Astrocyte (in vitro differentiated cells and primary cell): Measurements from ENCODE around the gene KPNA6. TPM values are rescaled to one million over a fixed set of nuclear protein-coding genes. Genes with fewer than 3 reads are reported as not detected.
"Not testable (repeated sequence)": the region's sequence is repeated elsewhere in the genome, so short reads cannot be mapped to it uniquely, and the experiment has no call there.

Experiments used
- DNase-seq: peaks from one replicate; pipeline ENCODE4 v3.0.0-alpha.2; 2010; ENCODE audit warnings: low read depth
- FAIRE-seq: peaks from 2 replicates; lab custom pipeline; 2011; peaks lifted over from hg19 to GRCh38; lab: Jason Lieb, UNC
- H2AFZ ChIP-seq: 2 replicates; pipeline ENCODE4 v1.6.0; 2012; ENCODE audit warnings: low read depth, low read length, inconsistent platforms
- H3K27ac ChIP-seq: 2 replicates; pipeline ENCODE4 v1.5.1; 2011; ENCODE audit warnings: low read depth, low read length, inconsistent platforms
- H3K27me3 ChIP-seq: 2 replicates; pipeline ENCODE4 v1.6.0; 2011; ENCODE audit warnings: low read length, inconsistent platforms; ENCODE audit not compliant: insufficient read depth
- H3K36me3 ChIP-seq: 2 replicates; pipeline ENCODE4 v1.5.1; 2011; ENCODE audit warnings: low read length, inconsistent platforms; ENCODE audit not compliant: insufficient read depth
- H3K4me1 ChIP-seq: 2 replicates; pipeline ENCODE4 v1.5.1; 2011; ENCODE audit warnings: low read length, inconsistent platforms; ENCODE audit not compliant: insufficient read depth
- H3K4me2 ChIP-seq: 2 replicates; pipeline ENCODE4 v1.6.0; 2012; ENCODE audit warnings: low read length, inconsistent platforms
- H3K4me3 ChIP-seq: 2 replicates; pipeline ENCODE4 v1.5.1; 2011; ENCODE audit warnings: low read depth, mild to moderate bottlenecking, low read length, inconsistent platforms; ENCODE audit not compliant: insufficient read depth
- H3K79me2 ChIP-seq: 2 replicates; pipeline ENCODE4 v1.6.0; 2012; ENCODE audit warnings: mild to moderate bottlenecking, low read length, inconsistent platforms; ENCODE audit not compliant: insufficient read depth
- H3K9ac ChIP-seq: 2 replicates; pipeline ENCODE4 v1.6.0; 2012; ENCODE audit warnings: mild to moderate bottlenecking, low read length, inconsistent platforms
- H3K9me3 ChIP-seq: 2 replicates; pipeline ENCODE4 v1.5.1; 2012; ENCODE audit warnings: low read depth, mild to moderate bottlenecking, low read length, inconsistent platforms; ENCODE audit not compliant: insufficient read depth
- H4K20me1 ChIP-seq: 2 replicates; pipeline ENCODE4 v1.6.0; 2012; ENCODE audit warnings: low read length, inconsistent platforms; ENCODE audit not compliant: insufficient read depth
- H3K27ac Mint-ChIP-seq: one replicate; pipeline ENCODE4 v1.8.0; 2021; ENCODE audit warnings: mild to moderate bottlenecking, mixed read lengths; ENCODE audit not compliant: unreplicated experiment
- H3K27me3 Mint-ChIP-seq: one replicate; pipeline ENCODE4 v1.8.0; 2021; ENCODE audit warnings: low read depth, mixed read lengths; ENCODE audit not compliant: unreplicated experiment
- H3K36me3 Mint-ChIP-seq: one replicate; pipeline ENCODE4 v1.8.0; 2021; ENCODE audit warnings: low read depth, mixed read lengths; ENCODE audit not compliant: unreplicated experiment
- H3K4me1 Mint-ChIP-seq: one replicate; pipeline ENCODE4 v1.8.0; 2021; ENCODE audit warnings: low read depth, mixed read lengths; ENCODE audit not compliant: unreplicated experiment
- H3K4me3 Mint-ChIP-seq: one replicate; pipeline ENCODE4 v1.8.0; 2021; ENCODE audit warnings: mild to moderate bottlenecking, moderate library complexity, mixed read lengths; ENCODE audit not compliant: unreplicated experiment
- H3K9me3 Mint-ChIP-seq: one replicate; pipeline ENCODE4 v1.8.0; 2021; ENCODE audit warnings: mild to moderate bottlenecking, mixed read lengths; ENCODE audit not compliant: unreplicated experiment
- CTCF ChIP-seq: IDR thresholded peaks from 2 replicates; pipeline ENCODE4 v1.5.1; 2011; ENCODE audit warnings: low read depth, mild to moderate bottlenecking, inconsistent platforms, low read length, moderate library complexity; ENCODE audit not compliant: insufficient read depth
- EZH2 ChIP-seq: IDR thresholded peaks from 2 replicates; pipeline ENCODE4 v1.6.1; 2012; ENCODE audit warnings: mild to moderate bottlenecking, low read length, inconsistent platforms; ENCODE audit not compliant: insufficient read depth
- total RNA-seq: library from RNA; stranded (reverse); gene quantifications from 2 replicates; pipeline ENCODE4 v1.2.1, GENCODE V29; 2021

KPNA6 gene
- total RNA-seq, 1 donor from 2014 or later, result 122 TPM

- peaks cover 31% of the 10 kb centered on the region for H3K36me3 Mint-ChIP-seq
- Histone ChIP-seq H3K27me3 (no peaks in the 10 kb centered on the region), H3K9me3 (no peaks in the 10 kb centered on the region), H3K36me3 (peaks cover 36% of the 10 kb centered on the region), H3K4me1 (peaks cover 26% of the 10 kb centered on the region), H4K20me1 (peaks cover 39% of the 10 kb centered on the region), H3K4me2 (peak overlapping the region; percentile 77), H3K79me2 (no peaks in the 10 kb centered on the region), H3K9ac (peak overlapping the region; percentile 70), H2AFZ (no peak overlapping the region), H3K4me3 (no peak overlapping the region), H3K27ac (peak overlapping the region; percentile 84)
- H3K27ac Mint-ChIP-seq, result peak overlapping the region; percentile 92
- peaks cover 24% of the 10 kb centered on the region for H3K4me1 Mint-ChIP-seq
- no peak overlapping the region for H3K4me3 Mint-ChIP-seq
- peak; percentile 23 for DNase-seq
- H3K9me3 Mint-ChIP-seq, result no peaks in the 10 kb centered on the region
- TF ChIP-seq EZH2, result no peak
- TF ChIP-seq CTCF, result no peak
- no peak for FAIRE-seq
- H3K27me3 Mint-ChIP-seq, result no peaks in the 10 kb centered on the region
Observed at GRCh38 chr1:32062867-32063230, 45.0 kb upstream of the KPNA6 start.

GRCh38 chr1:32063261-32063681 lies 44.6 kb upstream of the KPNA6 start:
- Histone ChIP-seq H3K27me3 (no peaks in the 10 kb centered on the region), H3K9ac (peak overlapping the region; percentile 70), H3K79me2 (no peaks in the 10 kb centered on the region), H3K4me1 (peaks cover 29% of the 10 kb centered on the region), H3K27ac (peak overlapping the region; percentile 84), H3K9me3 (no peaks in the 10 kb centered on the region), H3K36me3 (peaks cover 32% of the 10 kb centered on the region), H3K4me2 (peak overlapping the region; percentile 77), H4K20me1 (peaks cover 35% of the 10 kb centered on the region), H2AFZ (no peak overlapping the region), H3K4me3 (no peak overlapping the region)
- H3K27ac Mint-ChIP-seq, result peak overlapping the region; percentile 92
- no peaks in the 10 kb centered on the region for H3K27me3 Mint-ChIP-seq
- H3K36me3 Mint-ChIP-seq, result peaks cover 27% of the 10 kb centered on the region
- peak; percentile 51 for TF ChIP-seq CTCF
- no peak for TF ChIP-seq EZH2
- DNase-seq (peak; percentile 52), FAIRE-seq (peak; percentile 73)
- H3K4me3 Mint-ChIP-seq, result peak overlapping the region; percentile 47
- H3K9me3 Mint-ChIP-seq, result no peaks in the 10 kb centered on the region
- peaks cover 24% of the 10 kb centered on the region for H3K4me1 Mint-ChIP-seq

GRCh38 chr1:32065613-32066488 lies 42.0 kb upstream of the KPNA6 start:
- not testable (repeated sequence) for H3K27ac ChIP-seq, H3K9me3 Mint-ChIP-seq, H2AFZ ChIP-seq, H3K4me3 ChIP-seq, H3K4me3 Mint-ChIP-seq, H3K27me3 Mint-ChIP-seq, H3K27me3 ChIP-seq, H3K27ac Mint-ChIP-seq, H3K79me2 ChIP-seq, FAIRE-seq, H3K9me3 ChIP-seq, DNase-seq, H3K36me3 ChIP-seq, H3K9ac ChIP-seq
- Histone ChIP-seq H3K4me2 (peak overlapping the region; percentile 53), H3K4me1 (peaks cover 33% of the 10 kb centered on the region), H4K20me1 (peaks cover 17% of the 10 kb centered on the region)
- peaks cover 14% of the 10 kb centered on the region for H3K36me3 Mint-ChIP-seq
- H3K4me1 Mint-ChIP-seq, result peaks cover 39% of the 10 kb centered on the region
